Stimulated activated memory B cell treated with anti-CD40 and anti-IgM and Interleukin-4, amounts not matched to agents 10 μg/mL and 1 μg/mL and 100 μg/mL, for 72 hours (primary cell): Measurements from ENCODE around the gene SAMD4A.

Experiments
- ATAC-seq: fragments of 150-1000 bp; cut with Tn5 transposase; 2 replicates; pipeline ENCODE4 v1.10.0; 2021
- H3K27ac Mint-ChIP-seq: one replicate; pipeline ENCODE4 v1.8.0; 2022; ENCODE audit warnings: mild to moderate bottlenecking, mixed read lengths
- H3K27me3 Mint-ChIP-seq: one replicate; pipeline ENCODE4 v1.8.0; 2022; ENCODE audit warnings: mixed read lengths
- H3K36me3 Mint-ChIP-seq: one replicate; pipeline ENCODE4 v1.8.0; 2022; ENCODE audit warnings: mixed read lengths
- H3K4me1 Mint-ChIP-seq: one replicate; pipeline ENCODE4 v1.8.0; 2022; ENCODE audit warnings: mixed read lengths
- H3K4me3 Mint-ChIP-seq: one replicate; pipeline ENCODE4 v1.8.0; 2022; ENCODE audit warnings: mild to moderate bottlenecking, moderate library complexity, mixed read lengths
- H3K9me3 Mint-ChIP-seq: one replicate; pipeline ENCODE4 v1.8.0; 2022; ENCODE audit warnings: mixed read lengths

Gene SAMD4A

GRCh38 chr14:54838931-54839512, 272.1 kb downstream of the SAMD4A start:
- H3K27ac Mint-ChIP-seq = no peak overlapping the region
- H3K4me1 Mint-ChIP-seq = no peaks in the 10 kb centered on the region
- H3K4me3 Mint-ChIP-seq = no peak overlapping the region
- ATAC-seq = no peak
- peaks cover 9% of the 10 kb centered on the region for H3K27me3 Mint-ChIP-seq
- no peaks in the 10 kb centered on the region for H3K9me3 Mint-ChIP-seq
- H3K36me3 Mint-ChIP-seq = peaks cover 41% of the 10 kb centered on the region

DNA sequence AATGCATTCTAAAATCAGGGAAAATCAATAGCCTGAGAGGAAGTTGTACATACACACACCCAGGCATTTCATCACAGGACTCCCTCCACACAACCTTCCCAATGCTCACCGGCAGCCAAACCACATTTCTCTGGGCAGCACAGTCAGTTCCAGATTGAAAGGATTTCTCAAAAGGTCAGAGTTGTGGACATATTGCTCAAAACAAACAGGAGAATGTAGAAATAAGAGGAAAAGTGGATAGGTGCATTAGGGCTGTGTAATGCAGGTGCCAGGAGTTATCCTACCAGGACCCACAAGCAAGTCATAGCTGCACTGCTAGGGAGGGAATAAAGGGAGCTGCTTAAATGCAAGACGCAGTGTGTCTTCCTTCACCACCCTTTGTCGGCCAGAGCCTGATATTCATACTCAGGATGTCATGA, 272.8 kb downstream of the SAMD4A start:
- no peak overlapping the region for H3K4me3 Mint-ChIP-seq
- H3K4me1 Mint-ChIP-seq = no peaks in the 10 kb centered on the region
- H3K27ac Mint-ChIP-seq = no peak overlapping the region
- peaks cover 44% of the 10 kb centered on the region for H3K36me3 Mint-ChIP-seq
- H3K9me3 Mint-ChIP-seq = no peaks in the 10 kb centered on the region
- peaks cover 7% of the 10 kb centered on the region for H3K27me3 Mint-ChIP-seq
- no peak for ATAC-seq

DNA sequence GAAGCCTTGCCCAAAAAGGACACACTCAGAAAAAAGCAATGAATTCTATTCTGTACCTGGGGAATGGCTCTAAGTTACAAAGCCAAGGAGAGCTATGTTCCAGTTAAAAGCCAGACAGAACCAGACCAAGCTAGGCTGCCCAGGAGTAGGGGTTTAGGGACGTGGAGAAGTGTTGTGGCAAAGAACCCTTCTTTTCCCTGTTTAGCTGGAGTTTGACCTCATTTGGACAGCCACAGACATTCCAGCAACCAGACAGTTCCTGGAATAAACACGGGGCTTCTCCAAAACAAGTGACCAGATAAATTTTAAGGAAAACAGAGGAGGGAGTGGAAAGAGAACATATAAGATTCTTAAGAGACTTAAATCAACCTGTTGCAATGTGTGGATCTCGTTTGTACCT, 273.4 kb downstream of the SAMD4A start:
- Mint-ChIP-seq H3K27me3 (peaks cover 1% of the 10 kb centered on the region), H3K27ac (no peak overlapping the region), H3K4me1 (no peaks in the 10 kb centered on the region), H3K36me3 (peaks cover 40% of the 10 kb centered on the region), H3K9me3 (no peaks in the 10 kb centered on the region), H3K4me3 (no peak overlapping the region)
- ATAC-seq = no peak

- Mint-ChIP-seq H3K4me1 (no peaks in the 10 kb centered on the region), H3K27ac (no peak overlapping the region), H3K9me3 (no peaks in the 10 kb centered on the region), H3K4me3 (no peak overlapping the region), H3K27me3 (no peaks in the 10 kb centered on the region), H3K36me3 (peaks cover 37% of the 10 kb centered on the region)
- ATAC-seq = no peak
These were observed 273.9 kb downstream of the SAMD4A start for GRCh38 chr14:54840798-54841197.
